KMS-11 (cell line): Measurements from ENCODE around the gene ZNF253.

Source experiments
- H2AFZ ChIP-seq: fragments of 200-600 bp; sonication (generic); 2 replicates; pipeline ENCODE4 v1.6.1; 2016; ENCODE audit warnings: antibody characterized with exemption, mixed run types, low read depth
- H3K27ac ChIP-seq: fragments of 200-600 bp; sonication (generic); 2 replicates; pipeline ENCODE4 v1.6.1; 2016; ENCODE audit warnings: mild to moderate bottlenecking, mixed run types
- H3K27me3 ChIP-seq: fragments of 200-600 bp; sonication (generic); 2 replicates; pipeline ENCODE4 v1.6.1; 2017; ENCODE audit warnings: mild to moderate bottlenecking, low read depth, mixed run types, moderate library complexity; ENCODE audit not compliant: insufficient read depth
- H3K36me3 ChIP-seq: fragments of 200-600 bp; sonication (generic); 2 replicates; pipeline ENCODE4 v1.6.1; 2017; ENCODE audit warnings: mild to moderate bottlenecking, mixed run types; ENCODE audit not compliant: insufficient read depth
- H3K4me1 ChIP-seq: fragments of 200-600 bp; sonication (generic); 2 replicates; pipeline ENCODE4 v1.6.1; 2016; ENCODE audit warnings: mild to moderate bottlenecking, low read depth, mixed run types; ENCODE audit not compliant: poor library complexity, severe bottlenecking
- H3K4me2 ChIP-seq: fragments of 200-600 bp; sonication (generic); 2 replicates; pipeline ENCODE4 v1.7.0; 2016; ENCODE audit warnings: mild to moderate bottlenecking, mixed run types
- H3K4me3 ChIP-seq: fragments of 200-600 bp; sonication (generic); IDR thresholded peaks from 2 replicates; pipeline ENCODE4 v1.6.1; 2017; ENCODE audit warnings: low read depth, low read length, mixed read lengths; ENCODE audit not compliant: insufficient read depth
- H3K79me2 ChIP-seq: fragments of 200-600 bp; sonication (generic); 2 replicates; pipeline ENCODE4 v1.6.1; 2016; ENCODE audit warnings: low read depth, mixed run types; ENCODE audit not compliant: insufficient read depth
- H3K9ac ChIP-seq: fragments of 200-600 bp; sonication (generic); 2 replicates; pipeline ENCODE4 v1.6.1; 2016; ENCODE audit warnings: mild to moderate bottlenecking, mixed run types
- H4K20me1 ChIP-seq: fragments of 200-600 bp; sonication (generic); 2 replicates; pipeline ENCODE4 v1.6.1; 2016; ENCODE audit warnings: mild to moderate bottlenecking, mixed run types; ENCODE audit not compliant: insufficient read depth
- CTCF ChIP-seq: fragments of 200-600 bp; sonication (generic); conservative IDR thresholded peaks from 2 replicates; pipeline ENCODE4 v1.6.1; 2017; ENCODE audit warnings: low read depth, mild to moderate bottlenecking, antibody characterized with exemption, low read length, moderate library complexity, mixed read lengths

The ZNF253 gene

GRCh38 chr19:19865750-19866610, at the start of gene ZNF253:
Gene ZNF253, plus strand, starts transcription at chr19:19865882. Its CDS starts 115 bp downstream, at chr19:19865997.
- peak within 1 kb of the TSS; percentile 91 for H3K27ac ChIP-seq
- no peaks in the 10 kb centered on the region for H3K4me1 ChIP-seq
- H4K20me1 ChIP-seq: no peaks in the 10 kb centered on the region
- H3K4me3 ChIP-seq: no peak within 1 kb of the TSS
- H3K79me2 ChIP-seq: peaks cover 14% of the 10 kb centered on the region; the same call in 1 of the 2 replicates
- H2AFZ ChIP-seq: peak within 1 kb of the TSS; percentile 99
- H3K27me3 ChIP-seq: no peaks in the 10 kb centered on the region
- TF ChIP-seq CTCF: no peak
- H3K9ac ChIP-seq: peak within 1 kb of the TSS; percentile 81
- H3K36me3 ChIP-seq: no peaks in the 10 kb centered on the region
- peak within 1 kb of the TSS; percentile 41; the same call in 1 of the 2 replicates for H3K4me2 ChIP-seq

GRCh38 chr19:19816679-19817078, 49.0 kb upstream of the ZNF253 start:
- Histone ChIP-seq H3K27me3 (no peaks in the 10 kb centered on the region), H4K20me1 (no peaks in the 10 kb centered on the region), H3K79me2 (no peaks in the 10 kb centered on the region), H3K36me3 (no peaks in the 10 kb centered on the region), H3K4me2 (no peak overlapping the region), H3K4me1 (no peaks in the 10 kb centered on the region), H3K9ac (no peak overlapping the region), H3K4me3 (no peak overlapping the region), H3K27ac (no peak overlapping the region), H2AFZ (no peak overlapping the region)
- no peak for TF ChIP-seq CTCF

GRCh38 chr19:19817357-19817756, 48.3 kb upstream of the ZNF253 start:
- Histone ChIP-seq H3K4me1 (no peaks in the 10 kb centered on the region), H4K20me1 (no peaks in the 10 kb centered on the region), H3K27me3 (no peaks in the 10 kb centered on the region), H3K9ac (no peak overlapping the region), H3K79me2 (no peaks in the 10 kb centered on the region), H3K4me3 (no peak overlapping the region), H3K4me2 (no peak overlapping the region), H3K27ac (no peak overlapping the region), H3K36me3 (no peaks in the 10 kb centered on the region), H2AFZ (no peak overlapping the region)
- no peak for TF ChIP-seq CTCF

GRCh38 chr19:19820774-19821320, 44.8 kb upstream of the ZNF253 start:
- H3K27me3 ChIP-seq: no peaks in the 10 kb centered on the region
- H3K36me3 ChIP-seq: no peaks in the 10 kb centered on the region
- H3K4me2 ChIP-seq: no peak overlapping the region
- H3K9ac ChIP-seq: no peak overlapping the region
- H4K20me1 ChIP-seq: no peaks in the 10 kb centered on the region
- TF ChIP-seq CTCF: no peak
- H3K4me3 ChIP-seq: no peak overlapping the region
- peaks cover 3% of the 10 kb centered on the region for H3K4me1 ChIP-seq
- no peak overlapping the region for H3K27ac ChIP-seq
- H2AFZ ChIP-seq: no peak overlapping the region
- no peaks in the 10 kb centered on the region for H3K79me2 ChIP-seq
